Measurements from ENCODE around the gene DDR2. TPM values are rescaled to one million over a fixed set of nuclear protein-coding genes. Genes with fewer than 3 reads are reported as not detected.

DDR2 gene
- total RNA-seq, 1 donor from 2014 or later, result 4.7 TPM

DNA sequence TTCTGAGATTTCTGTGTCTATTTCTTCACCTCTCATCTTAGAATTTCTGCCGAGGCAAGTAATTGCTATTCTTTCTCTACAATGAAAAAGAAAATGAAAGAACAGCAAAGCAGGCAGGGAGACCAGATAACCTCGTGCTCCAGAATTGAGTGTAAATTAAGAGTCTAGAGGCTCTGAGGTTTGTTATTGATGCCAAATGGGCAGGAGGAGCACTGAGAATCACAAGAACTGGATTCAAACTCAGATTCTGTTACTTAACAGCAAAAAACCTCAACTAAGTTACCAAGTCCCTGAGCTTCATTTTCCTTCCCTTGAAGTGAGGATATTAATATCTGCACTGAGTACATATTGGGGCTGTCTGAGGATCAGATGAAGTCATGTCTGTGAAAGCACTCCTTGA, 5.5 kb upstream of the DDR2 start:
- FAIRE-seq (no peak), DNase-seq (ENCODE audit: low read depth) (no peak)
- TF ChIP-seq, protein P1, sequence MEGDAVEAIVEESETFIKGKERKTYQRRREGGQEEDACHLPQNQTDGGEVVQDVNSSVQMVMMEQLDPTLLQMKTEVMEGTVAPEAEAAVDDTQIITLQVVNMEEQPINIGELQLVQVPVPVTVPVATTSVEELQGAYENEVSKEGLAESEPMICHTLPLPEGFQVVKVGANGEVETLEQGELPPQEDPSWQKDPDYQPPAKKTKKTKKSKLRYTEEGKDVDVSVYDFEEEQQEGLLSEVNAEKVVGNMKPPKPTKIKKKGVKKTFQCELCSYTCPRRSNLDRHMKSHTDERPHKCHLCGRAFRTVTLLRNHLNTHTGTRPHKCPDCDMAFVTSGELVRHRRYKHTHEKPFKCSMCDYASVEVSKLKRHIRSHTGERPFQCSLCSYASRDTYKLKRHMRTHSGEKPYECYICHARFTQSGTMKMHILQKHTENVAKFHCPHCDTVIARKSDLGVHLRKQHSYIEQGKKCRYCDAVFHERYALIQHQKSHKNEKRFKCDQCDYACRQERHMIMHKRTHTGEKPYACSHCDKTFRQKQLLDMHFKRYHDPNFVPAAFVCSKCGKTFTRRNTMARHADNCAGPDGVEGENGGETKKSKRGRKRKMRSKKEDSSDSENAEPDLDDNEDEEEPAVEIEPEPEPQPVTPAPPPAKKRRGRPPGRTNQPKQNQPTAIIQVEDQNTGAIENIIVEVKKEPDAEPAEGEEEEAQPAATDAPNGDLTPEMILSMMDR (IDR thresholded peaks at IDR 0.05; ENCODE audit: insufficient read depth, low read length, severe bottlenecking), result no peak
- no peaks in the 10 kb centered on the region for H3K27me3 ChIP-seq (ENCODE audit: control insufficient read depth, insufficient read depth, low read length)
- no peak overlapping the region for H3K4me3 ChIP-seq (ENCODE audit: low read depth, low read length)
- no peaks in the 10 kb centered on the region for H3K36me3 ChIP-seq (ENCODE audit: control insufficient read depth, insufficient read depth, low read length)

DNA sequence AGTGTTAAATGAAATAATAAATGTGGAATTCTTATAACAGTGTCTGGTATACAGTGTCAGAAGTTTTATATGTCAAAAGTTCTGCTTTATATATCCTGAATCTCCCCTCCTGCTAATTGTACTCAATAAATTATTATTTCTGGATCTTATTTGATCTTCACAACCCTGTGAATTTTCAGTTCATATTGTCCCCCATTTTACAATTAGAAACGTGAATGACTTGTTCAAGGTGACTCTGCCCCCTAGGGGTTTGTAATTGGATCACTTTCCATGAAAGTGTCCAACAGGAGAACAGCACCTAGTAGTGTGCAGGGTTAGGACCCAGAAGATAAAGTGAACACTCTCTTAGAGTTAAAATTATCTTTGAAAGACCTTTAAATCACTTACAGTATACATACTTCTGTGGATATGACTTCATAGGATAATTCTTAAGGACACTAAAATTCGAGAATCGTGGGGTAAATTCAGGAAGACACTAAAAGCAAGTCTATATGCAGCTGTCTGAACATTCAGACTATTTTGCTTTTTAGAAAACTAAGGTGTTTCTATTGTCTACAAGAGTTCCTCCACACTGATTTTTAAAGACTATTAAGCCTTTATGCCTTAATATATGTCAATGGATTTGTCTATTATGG, 4.5 kb upstream of the DDR2 start:
- TF ChIP-seq, protein P1 (IDR thresholded peaks at IDR 0.05; ENCODE audit: insufficient read depth, low read length, severe bottlenecking), result peak; percentile 41
- H3K4me3 ChIP-seq (ENCODE audit: low read depth, low read length), result no peak overlapping the region
- H3K27me3 ChIP-seq (ENCODE audit: control insufficient read depth, insufficient read depth, low read length), result no peaks in the 10 kb centered on the region
- no peaks in the 10 kb centered on the region for H3K36me3 ChIP-seq (ENCODE audit: control insufficient read depth, insufficient read depth, low read length)
- no peak for FAIRE-seq
- DNase-seq (ENCODE audit: low read depth), result peak; percentile 41

DNA sequence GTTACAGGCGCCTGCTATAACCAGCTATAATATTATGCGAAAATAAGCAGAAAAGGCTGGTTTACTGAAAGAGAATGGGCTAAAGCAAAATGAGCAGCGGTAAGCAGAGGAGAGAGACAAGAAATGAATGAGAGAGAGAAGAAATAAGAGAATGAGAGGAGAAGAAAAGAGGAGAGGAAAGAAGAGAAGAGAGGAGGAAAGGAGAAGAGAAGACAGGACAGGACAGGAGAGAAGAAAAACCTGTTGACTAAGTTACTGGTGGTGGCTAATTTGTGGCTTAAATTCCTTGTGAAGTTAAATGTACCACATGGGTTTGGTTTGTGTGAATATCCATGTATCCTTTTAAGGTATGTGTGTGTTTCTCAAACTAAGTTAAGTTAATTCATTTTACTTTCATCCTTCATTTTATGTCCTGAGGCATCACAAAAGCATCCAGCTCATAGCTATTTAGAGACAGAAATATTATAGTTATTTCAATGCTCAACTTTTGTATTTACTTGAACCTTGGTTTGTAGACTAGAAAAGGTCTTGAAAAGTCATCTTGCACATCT, 3.1 kb upstream of the DDR2 start:
- no peak overlapping the region for H3K4me3 ChIP-seq (ENCODE audit: low read depth, low read length)
- H3K36me3 ChIP-seq (ENCODE audit: control insufficient read depth, insufficient read depth, low read length), result no peaks in the 10 kb centered on the region
- no peak for DNase-seq (ENCODE audit: low read depth)
- no peak for FAIRE-seq
- H3K27me3 ChIP-seq (ENCODE audit: control insufficient read depth, insufficient read depth, low read length), result no peaks in the 10 kb centered on the region
- TF ChIP-seq, protein P1 (IDR thresholded peaks at IDR 0.05; ENCODE audit: insufficient read depth, low read length, severe bottlenecking), result no peak

DNA sequence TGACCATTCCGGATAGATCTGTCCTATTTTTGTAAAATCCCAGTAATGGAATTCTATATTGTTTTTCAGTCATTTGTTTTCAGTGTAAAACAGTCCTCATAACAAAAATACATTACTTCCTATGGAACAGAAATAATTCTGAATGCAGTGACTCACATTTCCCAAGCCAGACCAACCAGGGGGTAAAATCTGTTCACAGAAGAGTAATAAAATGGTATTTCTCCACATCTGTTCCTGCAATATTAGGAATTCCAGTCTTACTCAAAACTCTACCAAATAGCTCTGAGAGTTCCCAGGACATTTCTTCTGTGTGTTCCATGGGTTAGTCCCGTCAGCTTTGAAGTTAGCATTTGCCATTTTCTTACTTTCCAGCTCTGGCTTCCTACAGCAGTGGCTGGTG, 2.6 kb upstream of the DDR2 start:
- Histone ChIP-seq H3K4me3 (ENCODE audit: low read depth, low read length) (no peak overlapping the region), H3K36me3 (ENCODE audit: control insufficient read depth, insufficient read depth, low read length) (no peaks in the 10 kb centered on the region), H3K27me3 (ENCODE audit: control insufficient read depth, insufficient read depth, low read length) (no peaks in the 10 kb centered on the region)
- TF ChIP-seq, protein P1 (IDR thresholded peaks at IDR 0.05; ENCODE audit: insufficient read depth, low read length, severe bottlenecking), result no peak
- no peak for FAIRE-seq
- DNase-seq (ENCODE audit: low read depth), result no peak

DNA sequence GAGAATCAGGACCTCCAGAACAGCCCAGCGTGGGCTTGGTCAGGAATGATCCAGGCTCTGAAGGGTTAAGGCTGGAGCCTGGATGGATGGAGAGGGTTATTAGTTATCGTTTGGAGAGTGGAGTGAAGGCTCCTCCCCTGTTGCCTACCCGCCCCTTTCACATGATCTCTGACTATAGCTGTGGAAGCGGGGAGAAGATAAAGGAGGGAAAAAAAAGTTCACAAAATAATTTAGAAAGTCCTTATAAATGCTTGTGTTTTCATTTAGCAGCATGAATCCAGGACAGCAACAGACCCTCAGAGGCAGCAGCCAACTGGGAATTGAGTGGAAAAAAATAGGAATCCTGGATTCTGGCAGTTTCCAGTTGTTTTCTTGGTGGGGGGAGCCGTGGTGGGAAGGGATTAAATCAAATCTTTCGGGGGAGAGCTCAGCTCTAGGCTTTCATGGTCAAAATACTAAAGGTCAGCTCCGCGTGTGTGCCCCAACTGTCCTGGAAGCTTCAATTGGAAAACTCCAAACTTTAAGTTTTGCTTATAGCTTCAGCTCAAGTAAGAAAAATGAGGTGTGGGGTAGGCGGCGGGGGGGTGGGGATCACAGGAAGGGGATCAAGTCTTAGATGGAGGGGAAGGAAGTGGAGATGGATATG, 595 bp upstream of the DDR2 start:
- DNase-seq (ENCODE audit: low read depth) (no peak), FAIRE-seq (no peak)
- TF ChIP-seq, protein P1 (IDR thresholded peaks at IDR 0.05; ENCODE audit: insufficient read depth, low read length, severe bottlenecking), result no peak
- Histone ChIP-seq H3K27me3 (ENCODE audit: control insufficient read depth, insufficient read depth, low read length) (no peaks in the 10 kb centered on the region), H3K4me3 (ENCODE audit: low read depth, low read length) (no peak overlapping the region), H3K36me3 (ENCODE audit: control insufficient read depth, insufficient read depth, low read length) (no peaks in the 10 kb centered on the region)
